ENCODE measurements around the gene FARS2.

The FARS2 gene

GRCh38 chr6:5670811-5671561 lies 409.7 kb downstream of the FARS2 start:
- Histone ChIP-seq H3K36me3 (ENCODE audit: control insufficient read depth in 2 of 2, insufficient read depth in 1 of 2, low read length in 2 of 2) (no peaks in the 10 kb centered on the region), H3K27ac (ENCODE audit: extremely low read depth, low read depth, low read length) (no peak overlapping the region), H3K9me3 (ENCODE audit: control insufficient read depth, insufficient read depth, low read depth, low read length) (no peaks in the 10 kb centered on the region), H3K4me3 (ENCODE audit: low read depth, low read length) (no peak overlapping the region), H3K4me1 (ENCODE audit: control insufficient read depth, insufficient read depth, low read length) (0 out of 2 replicates have a peak, but pooled peaks cover 3% of the 10 kb centered on the region)
- POLR2A ChIA-PET, result no interaction called here
- TF ChIP-seq ZNF37A (tag by site-specific recombination; IDR thresholded peaks at IDR 0.05), result no peak
- TF ChIP-seq PRDM10 (tag by site-specific recombination; IDR thresholded peaks at IDR 0.05), result no peak
- no peak for TF ChIP-seq ZNF610 (tag by site-specific recombination; IDR thresholded peaks at IDR 0.05; ENCODE audit: borderline replicate concordance)
- TF ChIP-seq ZNF664 (tag by site-specific recombination; IDR thresholded peaks at IDR 0.05), result no peak
- no peak for TF ChIP-seq ZNF169 (tag by site-specific recombination; IDR thresholded peaks at IDR 0.05)
- no peak for TF ChIP-seq ZNF488 (tag by site-specific recombination; IDR thresholded peaks at IDR 0.05)
- TF ChIP-seq ZFHX2 (tag by site-specific recombination; conservative IDR thresholded peaks at IDR 0.05), result no peak
- TF ChIP-seq ZSCAN23 (tag by site-specific recombination; IDR thresholded peaks at IDR 0.05), result no peak
- TF ChIP-seq, protein P1, sequence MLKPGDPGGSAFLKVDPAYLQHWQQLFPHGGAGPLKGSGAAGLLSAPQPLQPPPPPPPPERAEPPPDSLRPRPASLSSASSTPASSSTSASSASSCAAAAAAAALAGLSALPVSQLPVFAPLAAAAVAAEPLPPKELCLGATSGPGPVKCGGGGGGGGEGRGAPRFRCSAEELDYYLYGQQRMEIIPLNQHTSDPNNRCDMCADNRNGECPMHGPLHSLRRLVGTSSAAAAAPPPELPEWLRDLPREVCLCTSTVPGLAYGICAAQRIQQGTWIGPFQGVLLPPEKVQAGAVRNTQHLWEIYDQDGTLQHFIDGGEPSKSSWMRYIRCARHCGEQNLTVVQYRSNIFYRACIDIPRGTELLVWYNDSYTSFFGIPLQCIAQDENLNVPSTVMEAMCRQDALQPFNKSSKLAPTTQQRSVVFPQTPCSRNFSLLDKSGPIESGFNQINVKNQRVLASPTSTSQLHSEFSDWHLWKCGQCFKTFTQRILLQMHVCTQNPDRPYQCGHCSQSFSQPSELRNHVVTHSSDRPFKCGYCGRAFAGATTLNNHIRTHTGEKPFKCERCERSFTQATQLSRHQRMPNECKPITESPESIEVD (tag by site-specific recombination; IDR thresholded peaks at IDR 0.05), result no peak
- TF ChIP-seq, protein P2, sequence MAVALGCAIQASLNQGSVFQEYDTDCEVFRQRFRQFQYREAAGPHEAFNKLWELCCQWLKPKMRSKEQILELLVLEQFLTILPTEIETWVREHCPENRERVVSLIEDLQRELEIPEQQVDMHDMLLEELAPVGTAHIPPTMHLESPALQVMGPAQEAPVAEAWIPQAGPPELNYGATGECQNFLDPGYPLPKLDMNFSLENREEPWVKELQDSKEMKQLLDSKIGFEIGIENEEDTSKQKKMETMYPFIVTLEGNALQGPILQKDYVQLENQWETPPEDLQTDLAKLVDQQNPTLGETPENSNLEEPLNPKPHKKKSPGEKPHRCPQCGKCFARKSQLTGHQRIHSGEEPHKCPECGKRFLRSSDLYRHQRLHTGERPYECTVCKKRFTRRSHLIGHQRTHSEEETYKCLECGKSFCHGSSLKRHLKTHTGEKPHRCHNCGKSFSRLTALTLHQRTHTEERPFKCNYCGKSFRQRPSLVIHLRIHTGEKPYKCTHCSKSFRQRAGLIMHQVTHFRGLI (tag by site-specific recombination; IDR thresholded peaks at IDR 0.05), result no peak
- CTCF ChIA-PET, result interaction anchor here (0.5 to 1.1 kb wide), 3 partner anchors 42 to 264 kb away, joined by 3 to 6 read pairs (median 4); no protein-coding TSS in a partner anchor

GRCh38 chr6:5671601-5672559 lies 410.6 kb downstream of the FARS2 start:
- H3K9me3 ChIP-seq (ENCODE audit: control insufficient read depth, insufficient read depth, low read depth, low read length), result no peaks in the 10 kb centered on the region
- CTCF ChIA-PET, result interaction anchor here (0.7 to 1.1 kb wide), 2 partner anchors 43 to 201 kb away, joined by 3 to 4 read pairs; no protein-coding TSS in a partner anchor
- 0 out of 2 replicates have a peak, but pooled peaks cover 3% of the 10 kb centered on the region for H3K4me1 ChIP-seq (ENCODE audit: control insufficient read depth, insufficient read depth, low read length)
- POLR2A ChIA-PET, result no interaction called here
- no peaks in the 10 kb centered on the region for H3K36me3 ChIP-seq (ENCODE audit: control insufficient read depth in 2 of 2, insufficient read depth in 1 of 2, low read length in 2 of 2)
- no peak overlapping the region for H3K27ac ChIP-seq (ENCODE audit: extremely low read depth, low read depth, low read length)
- H3K4me3 ChIP-seq (ENCODE audit: low read depth, low read length), result no peak overlapping the region
- TF ChIP-seq KLF7 (tag by site-specific recombination; IDR thresholded peaks at IDR 0.05; ENCODE audit: borderline replicate concordance) (no peak), ZNF175 (tag by site-specific recombination; IDR thresholded peaks at IDR 0.05) (no peak), ZNF560 (tag by site-specific recombination; IDR thresholded peaks at IDR 0.05; ENCODE audit: borderline replicate concordance) (no peak), ZIC2 (tag by site-specific recombination; IDR thresholded peaks at IDR 0.05) (no peak), ZNF488 (tag by site-specific recombination; IDR thresholded peaks at IDR 0.05) (no peak), ZNF76 (tag by site-specific recombination; IDR thresholded peaks at IDR 0.05; ENCODE audit: borderline replicate concordance, low read depth) (no peak), ZNF169 (tag by site-specific recombination; IDR thresholded peaks at IDR 0.05) (no peak), ZNF623 (tag by site-specific recombination; IDR thresholded peaks at IDR 0.05) (no peak), YY1 (tag by site-specific recombination; IDR thresholded peaks at IDR 0.05) (no peak), ZBTB8A (tag by site-specific recombination; IDR thresholded peaks at IDR 0.05) (no peak), ZNF341 (tag by site-specific recombination; IDR thresholded peaks at IDR 0.05; ENCODE audit: low read depth) (no peak)
